ENCODE data around the gene UBA5. TPM values are rescaled to one million over a fixed set of nuclear protein-coding genes. Genes with fewer than 3 reads are reported as not detected.
"Not testable (repeated sequence)": the region's sequence is repeated elsewhere in the genome, so short reads cannot be mapped to it uniquely, and the experiment has no call there.

Gene UBA5
- 10 to 100 TPM; 24.5 to 48.2 (median 35.6) TPM for total RNA-seq

DNA sequence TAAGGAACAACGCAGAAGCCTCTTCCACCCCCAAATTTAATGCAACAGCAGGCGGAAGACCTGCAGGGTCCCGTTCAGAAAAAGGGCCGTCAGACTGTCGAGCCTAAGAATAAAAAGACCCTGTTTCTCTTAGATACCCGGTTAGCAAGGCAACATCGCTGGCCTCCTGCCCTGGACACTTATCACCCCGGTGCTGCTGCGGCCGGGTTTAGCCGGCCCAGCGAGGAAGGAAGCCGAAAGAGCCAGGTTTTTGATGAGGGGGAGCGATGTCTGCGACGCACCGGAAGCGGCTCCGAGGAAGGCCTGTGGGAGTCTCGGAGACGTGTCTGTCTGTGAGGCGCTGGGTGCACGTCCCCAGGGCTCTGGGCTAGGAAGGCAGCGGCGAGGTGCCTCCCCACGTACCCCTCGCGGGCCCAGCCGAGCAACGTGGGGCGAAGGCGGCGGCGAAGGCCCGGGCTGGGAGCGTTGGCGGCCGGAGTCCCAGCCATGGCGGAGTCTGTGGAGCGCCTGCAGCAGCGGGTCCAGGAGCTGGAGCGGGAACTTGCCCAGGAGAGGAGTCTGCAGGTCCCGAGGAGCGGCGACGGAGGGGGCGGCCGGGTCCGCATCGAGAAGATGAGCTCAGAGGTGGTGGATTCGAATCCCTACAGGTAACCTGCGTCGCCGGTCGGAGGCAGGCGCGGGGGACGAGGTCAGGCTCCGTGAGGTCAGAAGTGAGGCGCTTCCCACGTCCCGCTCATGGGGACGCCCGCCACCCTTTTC, at the start of gene UBA5:
Gene UBA5, plus strand, starts transcription at position 278 of the 759 bp plus-strand sequence. Its CDS starts 209 bp downstream, at position 487.
- TF ChIP-seq POLR2A (IDR thresholded peaks at IDR 0.05) (peak in 1 of 2 donors; percentile 3), EP300 (IDR thresholded peaks at IDR 0.05) (no peak)
- ATAC-seq = peak; percentile 80
- Histone ChIP-seq H3K27me3 (no peaks in the 10 kb centered on the region), H3K4me3 (peak within 1 kb of the TSS; percentile 78 to 92), H3K36me3 (no peaks in the 10 kb centered on the region), H3K4me1 (peaks cover 4 to 42% (median 15%) of the 10 kb centered on the region in 3 donors), H3K9me3 (no peaks in the 10 kb centered on the region), H3K27ac (peak within 1 kb of the TSS; percentile 73 to 96 (median 96))
- WGBS, 2 donors (ENCODE audit: low coverage in 1 of 2) = 0% methylated on average over 16 of the region's 64 CpGs; no CpG with 5 or more reads in 1 of the 2 donors

- not testable (repeated sequence) for H3K9me3 ChIP-seq, H3K4me3 ChIP-seq, H3K27me3 ChIP-seq, ATAC-seq, H3K4me1 ChIP-seq, H3K27ac ChIP-seq
- 90 to 97% methylated on average over 2 to 3 of the region's 3 CpGs for WGBS, 2 donors (ENCODE audit: low coverage in 1 of 2)
- peaks cover 0 to 39% of the 10 kb centered on the region in 2 donors for H3K36me3 ChIP-seq
These were observed 44.8 kb upstream of the UBA5 start for GRCh38 chr3:132615301-132615700.

DNA sequence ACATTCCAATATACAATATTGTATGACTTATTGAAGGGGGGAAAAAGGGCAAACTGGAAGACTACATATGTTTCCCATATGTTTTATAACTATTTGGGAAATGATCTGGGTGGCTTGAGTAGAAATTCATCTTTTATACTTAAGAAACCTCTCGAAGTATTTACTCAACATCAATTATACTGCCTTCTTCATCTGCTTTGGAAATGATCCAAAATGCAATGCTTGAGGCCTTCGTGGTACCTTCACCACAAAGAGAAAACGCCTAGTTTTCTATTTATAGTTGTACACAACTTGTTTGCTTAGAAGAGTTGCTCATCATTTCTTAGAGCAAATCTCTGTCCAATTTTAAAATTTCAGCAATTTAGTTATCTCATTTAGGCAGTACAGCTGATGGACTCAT, 44.2 kb upstream of the UBA5 start:
- Histone ChIP-seq H3K27ac (no peak overlapping the region), H3K9me3 (no peaks in the 10 kb centered on the region), H3K4me1 (no peaks in the 10 kb centered on the region), H3K36me3 (peaks cover 0 to 41% of the 10 kb centered on the region in 2 donors), H3K27me3 (no peaks in the 10 kb centered on the region), H3K4me3 (no peak overlapping the region)
- ATAC-seq = no peak
- TF ChIP-seq, protein P1, sequence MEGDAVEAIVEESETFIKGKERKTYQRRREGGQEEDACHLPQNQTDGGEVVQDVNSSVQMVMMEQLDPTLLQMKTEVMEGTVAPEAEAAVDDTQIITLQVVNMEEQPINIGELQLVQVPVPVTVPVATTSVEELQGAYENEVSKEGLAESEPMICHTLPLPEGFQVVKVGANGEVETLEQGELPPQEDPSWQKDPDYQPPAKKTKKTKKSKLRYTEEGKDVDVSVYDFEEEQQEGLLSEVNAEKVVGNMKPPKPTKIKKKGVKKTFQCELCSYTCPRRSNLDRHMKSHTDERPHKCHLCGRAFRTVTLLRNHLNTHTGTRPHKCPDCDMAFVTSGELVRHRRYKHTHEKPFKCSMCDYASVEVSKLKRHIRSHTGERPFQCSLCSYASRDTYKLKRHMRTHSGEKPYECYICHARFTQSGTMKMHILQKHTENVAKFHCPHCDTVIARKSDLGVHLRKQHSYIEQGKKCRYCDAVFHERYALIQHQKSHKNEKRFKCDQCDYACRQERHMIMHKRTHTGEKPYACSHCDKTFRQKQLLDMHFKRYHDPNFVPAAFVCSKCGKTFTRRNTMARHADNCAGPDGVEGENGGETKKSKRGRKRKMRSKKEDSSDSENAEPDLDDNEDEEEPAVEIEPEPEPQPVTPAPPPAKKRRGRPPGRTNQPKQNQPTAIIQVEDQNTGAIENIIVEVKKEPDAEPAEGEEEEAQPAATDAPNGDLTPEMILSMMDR (IDR thresholded peaks at IDR 0.05) = no peak
- TF ChIP-seq POLR2A (IDR thresholded peaks at IDR 0.05) (no peak), POLR2AphosphoS5 (IDR thresholded peaks at IDR 0.05) (no peak), EP300 (IDR thresholded peaks at IDR 0.05) (no peak)
- WGBS, 2 donors (ENCODE audit: low coverage in 1 of 2) = 64 to 71% methylated on average over 3 of the region's 3 CpGs

- no peak for ATAC-seq
- Histone ChIP-seq H3K4me1 (no peaks in the 10 kb centered on the region), H3K27ac (no peak overlapping the region), H3K9me3 (no peaks in the 10 kb centered on the region), H3K36me3 (peaks cover 0 to 50% of the 10 kb centered on the region in 2 donors), H3K4me3 (no peak overlapping the region), H3K27me3 (no peaks in the 10 kb centered on the region)
- TF ChIP-seq, protein P1 (IDR thresholded peaks at IDR 0.05) = no peak
- TF ChIP-seq POLR2AphosphoS5 (IDR thresholded peaks at IDR 0.05) = no peak
- no peak for TF ChIP-seq EP300 (IDR thresholded peaks at IDR 0.05)
- TF ChIP-seq POLR2A (IDR thresholded peaks at IDR 0.05) = no peak
- WGBS, 2 donors (ENCODE audit: low coverage in 1 of 2) = 91 to 100% methylated on average over 1 of the region's 1 CpG
These were observed 43.3 kb upstream of the UBA5 start for GRCh38 chr3:132616780-132617179.

- 62 to 71% methylated on average over 1 of the region's 1 CpG for WGBS, 2 donors (ENCODE audit: low coverage in 1 of 2)
- no peak overlapping the region for H3K27ac ChIP-seq
These were observed 38.0 kb upstream of the UBA5 start for GRCh38 chr3:132622148-132622547.

DNA sequence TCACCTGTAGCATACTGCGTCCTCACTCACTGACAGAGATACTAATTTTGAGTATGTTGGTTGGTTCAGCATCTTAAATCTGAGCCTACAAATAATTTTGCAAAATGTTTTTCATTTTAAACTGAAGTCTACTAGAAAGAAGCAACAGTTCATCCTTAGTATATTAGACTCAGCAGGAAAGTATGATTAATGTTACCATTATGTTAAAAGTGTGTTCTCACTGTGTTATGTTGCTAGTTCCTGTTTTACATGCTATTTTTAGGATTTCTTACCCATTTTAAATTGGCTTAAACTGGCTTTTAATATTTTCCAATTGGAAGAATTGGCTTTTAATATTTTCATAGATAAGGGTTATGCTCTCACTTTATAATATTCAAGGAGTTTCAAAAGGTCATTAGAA, 37.4 kb upstream of the UBA5 start:
- TF ChIP-seq EP300 (IDR thresholded peaks at IDR 0.05) (no peak), POLR2AphosphoS5 (IDR thresholded peaks at IDR 0.05) (no peak), POLR2A (IDR thresholded peaks at IDR 0.05) (no peak)
- TF ChIP-seq, protein P1 (IDR thresholded peaks at IDR 0.05) = no peak
- Histone ChIP-seq H3K4me1 (no peaks in the 10 kb centered on the region), H3K36me3 (peaks cover 0 to 54% of the 10 kb centered on the region in 2 donors), H3K4me3 (no peak overlapping the region), H3K27me3 (no peaks in the 10 kb centered on the region), H3K27ac (no peak overlapping the region), H3K9me3 (no peaks in the 10 kb centered on the region)
- no peak for ATAC-seq
- WGBS, 2 donors (ENCODE audit: low coverage in 1 of 2) = 95 to 100% methylated on average over 1 of the region's 1 CpG

More at GRCh38 chr3:132622148-132622547, 38.0 kb upstream of the UBA5 start:
- TF ChIP-seq EP300 (IDR thresholded peaks at IDR 0.05) = no peak
- ATAC-seq = no peak
- Histone ChIP-seq H3K9me3 (no peaks in the 10 kb centered on the region), H3K36me3 (peaks cover 0 to 54% of the 10 kb centered on the region in 2 donors), H3K4me3 (no peak overlapping the region), H3K4me1 (no peaks in the 10 kb centered on the region), H3K27me3 (no peaks in the 10 kb centered on the region)
